ENCODE measurements around the gene DYSF. TPM values are rescaled to one million over a fixed set of nuclear protein-coding genes. Genes with fewer than 3 reads are reported as not detected.

DYSF gene
- total RNA-seq, 1 donor, result 3.5 TPM

DNA sequence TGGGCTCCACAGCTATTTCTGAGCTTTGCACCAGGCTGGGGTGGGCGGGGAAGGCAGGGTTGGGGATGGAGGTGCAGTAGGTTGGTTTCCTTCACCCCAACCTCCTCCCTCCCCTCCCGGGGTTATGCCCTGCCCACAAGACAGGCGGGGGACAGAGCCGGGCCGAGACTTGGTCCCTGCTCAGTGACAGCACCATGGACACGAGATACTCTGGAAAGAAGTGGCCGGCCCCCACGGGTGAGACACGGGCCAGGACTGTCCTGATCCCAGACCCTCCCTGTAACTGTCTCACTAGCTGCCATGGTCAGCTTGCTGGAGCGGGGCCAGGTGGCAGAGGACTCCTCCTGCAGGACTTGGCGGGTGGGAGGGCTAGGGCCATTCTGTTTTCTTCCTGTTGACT is 59.7 kb downstream of the DYSF start:
- TF ChIP-seq, protein P1, sequence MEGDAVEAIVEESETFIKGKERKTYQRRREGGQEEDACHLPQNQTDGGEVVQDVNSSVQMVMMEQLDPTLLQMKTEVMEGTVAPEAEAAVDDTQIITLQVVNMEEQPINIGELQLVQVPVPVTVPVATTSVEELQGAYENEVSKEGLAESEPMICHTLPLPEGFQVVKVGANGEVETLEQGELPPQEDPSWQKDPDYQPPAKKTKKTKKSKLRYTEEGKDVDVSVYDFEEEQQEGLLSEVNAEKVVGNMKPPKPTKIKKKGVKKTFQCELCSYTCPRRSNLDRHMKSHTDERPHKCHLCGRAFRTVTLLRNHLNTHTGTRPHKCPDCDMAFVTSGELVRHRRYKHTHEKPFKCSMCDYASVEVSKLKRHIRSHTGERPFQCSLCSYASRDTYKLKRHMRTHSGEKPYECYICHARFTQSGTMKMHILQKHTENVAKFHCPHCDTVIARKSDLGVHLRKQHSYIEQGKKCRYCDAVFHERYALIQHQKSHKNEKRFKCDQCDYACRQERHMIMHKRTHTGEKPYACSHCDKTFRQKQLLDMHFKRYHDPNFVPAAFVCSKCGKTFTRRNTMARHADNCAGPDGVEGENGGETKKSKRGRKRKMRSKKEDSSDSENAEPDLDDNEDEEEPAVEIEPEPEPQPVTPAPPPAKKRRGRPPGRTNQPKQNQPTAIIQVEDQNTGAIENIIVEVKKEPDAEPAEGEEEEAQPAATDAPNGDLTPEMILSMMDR (IDR thresholded peaks at IDR 0.05; ENCODE audit: insufficient read depth, low read depth, low read length), result no peak
- no peak overlapping the region for H3K4me3 ChIP-seq (ENCODE audit: low read depth, low read length)
- DNase-seq (ENCODE audit: low read depth), result no peak

DNA sequence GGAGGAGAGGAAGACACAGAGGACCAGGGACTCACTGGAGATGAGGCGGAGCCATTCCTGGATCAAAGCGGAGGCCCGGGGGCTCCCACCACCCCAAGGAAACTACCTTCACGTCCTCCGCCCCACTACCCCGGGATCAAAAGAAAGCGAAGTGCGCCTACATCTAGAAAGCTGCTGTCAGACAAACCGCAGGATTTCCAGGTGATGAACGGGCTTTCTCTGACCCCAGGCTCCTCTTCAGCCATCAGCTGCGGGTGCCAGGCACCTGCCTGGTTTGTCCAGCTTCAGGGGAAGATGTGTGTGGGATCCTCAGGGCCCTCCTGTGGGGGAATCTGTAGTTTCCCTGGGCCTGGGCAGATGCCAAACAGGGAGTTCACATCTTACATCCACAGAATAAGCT is 60.4 kb downstream of the DYSF start:
- no peak for DNase-seq (ENCODE audit: low read depth)
- H3K4me3 ChIP-seq (ENCODE audit: low read depth, low read length), result no peak overlapping the region
- TF ChIP-seq, protein P1 (IDR thresholded peaks at IDR 0.05; ENCODE audit: insufficient read depth, low read depth, low read length), result no peak

DNA sequence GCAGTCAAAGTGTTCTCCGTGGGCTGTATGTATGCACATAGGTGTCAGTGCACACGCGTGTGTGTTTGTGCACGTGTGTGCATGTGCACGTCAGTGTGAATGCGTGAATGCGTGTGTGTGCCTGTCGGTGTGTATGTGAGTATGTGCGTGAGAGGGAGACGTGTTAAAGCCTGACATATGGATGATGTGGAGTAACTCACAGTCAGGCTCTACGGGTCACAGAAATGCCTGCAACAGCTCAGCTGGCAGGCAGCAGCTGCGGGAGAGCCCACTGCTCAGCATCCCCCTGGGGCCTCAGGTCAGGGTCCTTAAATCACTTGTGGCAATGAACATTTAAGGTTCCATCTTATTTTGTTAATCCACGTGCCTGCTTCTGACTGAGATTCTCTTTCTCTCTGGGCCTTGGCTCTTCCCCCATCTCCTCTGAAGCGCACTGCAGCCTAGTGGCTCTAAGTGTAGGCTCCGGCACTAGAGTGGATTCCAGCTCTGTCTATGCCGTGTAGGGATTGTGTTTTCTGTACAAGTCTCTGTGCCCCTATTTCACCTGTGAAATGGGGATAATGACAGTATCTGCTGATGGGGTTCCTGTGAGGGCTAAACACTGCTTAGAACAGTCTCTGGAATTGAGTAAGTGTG is 63.0 kb downstream of the DYSF start:
- no peak for DNase-seq (ENCODE audit: low read depth)
- H3K4me3 ChIP-seq (ENCODE audit: low read depth, low read length), result no peak overlapping the region
- TF ChIP-seq, protein P1 (IDR thresholded peaks at IDR 0.05; ENCODE audit: insufficient read depth, low read depth, low read length), result no peak

DNA sequence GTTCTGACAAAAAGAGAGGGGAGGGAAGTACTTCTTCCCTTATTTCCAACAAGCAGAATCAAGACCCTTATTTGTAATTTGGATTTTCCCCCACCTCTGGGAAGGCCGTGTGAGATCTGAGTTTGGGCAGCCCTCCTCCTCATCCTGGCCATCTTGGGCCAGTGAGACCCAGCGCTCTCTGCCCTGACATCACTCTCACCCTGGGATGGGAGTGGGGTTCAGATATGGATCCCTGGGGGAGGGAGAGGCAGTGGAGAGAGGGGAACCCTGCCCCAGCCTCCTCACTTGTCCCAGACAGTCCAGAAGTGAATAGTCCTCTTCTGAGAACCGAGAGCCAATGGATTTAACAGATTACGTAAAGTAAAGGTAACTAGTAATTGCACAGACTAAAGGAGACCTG is 64.5 kb downstream of the DYSF start:
- H3K4me3 ChIP-seq (ENCODE audit: low read depth, low read length), result no peak overlapping the region
- TF ChIP-seq, protein P1 (IDR thresholded peaks at IDR 0.05; ENCODE audit: insufficient read depth, low read depth, low read length), result no peak
- no peak for DNase-seq (ENCODE audit: low read depth)

DNA sequence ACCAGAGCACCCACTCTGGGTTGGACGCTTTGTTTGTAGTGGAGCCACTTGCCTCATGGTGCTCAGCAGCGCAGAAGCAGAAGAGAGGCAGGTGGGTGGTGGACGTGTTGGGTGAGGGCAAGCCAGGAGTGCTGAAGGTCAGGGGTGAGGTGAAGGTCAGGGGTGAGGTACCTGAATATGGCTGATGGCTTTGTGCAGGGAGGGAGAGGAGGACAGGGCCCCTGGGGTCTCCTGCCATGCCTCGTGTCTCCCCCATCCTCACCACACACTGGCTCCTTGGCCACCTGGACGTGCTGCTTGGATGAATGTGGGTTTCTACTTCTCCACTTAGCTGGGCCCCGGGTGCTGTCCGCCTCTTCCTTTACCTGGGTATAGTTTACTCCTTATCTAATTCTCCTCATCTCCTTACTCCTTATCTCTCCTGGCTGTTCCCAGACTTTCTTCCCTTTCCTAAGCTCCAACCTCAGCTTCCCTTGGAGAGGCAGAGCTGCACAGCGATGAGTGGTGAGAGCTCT is 68.1 kb downstream of the DYSF start:
- TF ChIP-seq, protein P1 (IDR thresholded peaks at IDR 0.05; ENCODE audit: insufficient read depth, low read depth, low read length), result no peak
- no peak overlapping the region for H3K4me3 ChIP-seq (ENCODE audit: low read depth, low read length)
- DNase-seq (ENCODE audit: low read depth), result no peak

DNA sequence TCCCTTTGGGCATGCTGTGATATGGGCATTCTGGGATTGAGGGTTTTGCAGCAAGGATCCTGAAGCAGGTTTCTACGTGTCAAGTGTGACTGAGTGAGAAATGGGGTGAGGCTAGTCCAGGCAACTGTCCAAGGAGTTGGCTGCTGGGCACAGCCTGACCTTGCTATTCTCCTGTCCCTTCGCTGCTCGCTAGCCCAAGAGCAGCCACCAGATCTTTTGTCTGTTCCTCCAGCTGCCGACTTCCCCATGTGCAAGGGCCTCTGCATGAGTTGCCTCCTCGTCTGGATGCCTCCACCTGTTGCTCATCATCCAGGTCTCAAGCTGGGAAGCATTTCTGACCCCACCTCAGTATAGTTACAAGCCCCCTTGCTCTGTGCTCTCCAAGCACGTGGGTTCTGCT is 71.1 kb downstream of the DYSF start:
- TF ChIP-seq, protein P1 (IDR thresholded peaks at IDR 0.05; ENCODE audit: insufficient read depth, low read depth, low read length), result no peak
- no peak overlapping the region for H3K4me3 ChIP-seq (ENCODE audit: low read depth, low read length)
- no peak for DNase-seq (ENCODE audit: low read depth)

DNA sequence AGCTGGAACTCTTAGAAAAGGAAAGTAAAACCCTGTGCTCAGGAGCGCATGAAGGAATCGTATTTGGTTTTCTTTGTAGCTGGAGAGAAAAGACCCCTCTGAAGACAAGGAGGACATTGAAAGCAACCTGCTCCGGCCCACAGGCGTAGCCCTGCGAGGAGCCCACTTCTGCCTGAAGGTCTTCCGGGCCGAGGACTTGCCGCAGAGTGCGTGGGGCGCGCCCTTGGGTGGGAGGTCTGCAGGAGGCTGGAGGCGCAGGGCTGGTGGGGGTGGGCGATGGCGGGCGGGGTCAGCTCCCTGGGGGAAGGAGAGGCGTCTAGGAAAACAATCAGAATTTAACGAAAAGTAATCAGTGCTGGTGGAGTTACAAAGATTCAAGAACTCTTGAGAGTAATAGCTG is 72.8 kb downstream of the DYSF start:
- TF ChIP-seq, protein P1 (IDR thresholded peaks at IDR 0.05; ENCODE audit: insufficient read depth, low read depth, low read length), result no peak
- DNase-seq (ENCODE audit: low read depth), result no peak
- H3K4me3 ChIP-seq (ENCODE audit: low read depth, low read length), result no peak overlapping the region
